HEK293 (cell line): ENCODE results near the gene CBX3.
A peak's percentile ranks its signal among the peaks of the same experiment; 100 is the strongest.

Experiments
- CTCF ChIA-PET: fragments of 350-600 bp; formaldehyde crosslinking; extraction: SDS; loops from one replicate; lab custom pipeline; 2021; ENCODE audit warnings: antibody characterized with exemption; lab: Yijun Ruan, JAX
- POLR2A ChIA-PET: fragments of 300-600 bp; formaldehyde crosslinking; extraction: SDS; loops from one replicate; lab custom pipeline; 2020; ENCODE audit warnings: antibody characterized with exemption, inconsistent platforms; lab: Yijun Ruan, JAX
- H3K27ac ChIP-seq: fragments of 200-500 bp; sonication (Bioruptor generic); 2 replicates; pipeline ENCODE4 v1.5.1; 2014; ENCODE audit warnings: low read depth, low read length, control low read depth, inconsistent platforms; ENCODE audit errors: extremely low read depth
- H3K36me3 ChIP-seq, 2 experiments: fragments of 200-500 bp in 1 of 2; sonication (Bioruptor generic) in 1 of 2; 1 replicate in 1 of 2; 2 replicates in 1 of 2; pipeline ENCODE4 v1.5.1; 2014 to 2017; ENCODE audit warnings: inconsistent platforms in 2 of 2, low read length in 2 of 2; ENCODE audit not compliant: control insufficient read depth in 2 of 2, insufficient read depth in 1 of 2
- H3K4me1 ChIP-seq: fragments of 200-500 bp; sonication (Bioruptor generic); 2 replicates; pipeline ENCODE4 v1.5.1; 2014; ENCODE audit warnings: mild to moderate bottlenecking, low read length, inconsistent platforms; ENCODE audit not compliant: control insufficient read depth, insufficient read depth
- H3K4me3 ChIP-seq: 2 replicates; pipeline ENCODE4 v1.5.1; 2011; ENCODE audit warnings: low read depth, mild to moderate bottlenecking, control low read depth, low read length, moderate library complexity
- H3K9me3 ChIP-seq: fragments of 200-500 bp; sonication (Bioruptor generic); 2 replicates; pipeline ENCODE4 v1.5.1; 2014; ENCODE audit warnings: low read depth, low read length, inconsistent platforms; ENCODE audit not compliant: control insufficient read depth, insufficient read depth
- KLF16 ChIP-seq: fragments of 450-650 bp; formaldehyde crosslinking; IDR thresholded peaks from 2 replicates; pipeline ENCODE4 v1.5.1; 2017; ENCODE audit warnings: missing biosample characterization, missing genetic modification characterization
- OVOL3 ChIP-seq: fragments of 450-650 bp; formaldehyde crosslinking; IDR thresholded peaks from 2 replicates; pipeline ENCODE4 v1.5.1; 2016; ENCODE audit warnings: missing biosample characterization, missing genetic modification characterization
- PRDM1 ChIP-seq: fragments of 450-650 bp; formaldehyde crosslinking; IDR thresholded peaks from 2 replicates; pipeline ENCODE4; 2016; ENCODE audit warnings: missing biosample characterization, missing genetic modification characterization
- ZNF10 ChIP-seq: fragments of 450-650 bp; formaldehyde crosslinking; IDR thresholded peaks from 2 replicates; pipeline ENCODE4 v1.5.1; 2017; ENCODE audit warnings: missing biosample characterization, missing genetic modification characterization
- ZNF19 ChIP-seq: fragments of 450-650 bp; formaldehyde crosslinking; IDR thresholded peaks from 2 replicates; pipeline ENCODE4; 2016; ENCODE audit warnings: missing biosample characterization, missing genetic modification characterization, low read depth
- ZNF791 ChIP-seq: fragments of 450-650 bp; formaldehyde crosslinking; IDR thresholded peaks from 2 replicates; pipeline ENCODE4 v1.5.1; 2016; ENCODE audit warnings: missing biosample characterization, missing genetic modification characterization
- TF ChIP-seq, protein P1 (sequence below): fragments of 450-650 bp; formaldehyde crosslinking; IDR thresholded peaks from 2 replicates; pipeline ENCODE4 v1.5.1; 2016; ENCODE audit warnings: missing biosample characterization, missing genetic modification characterization
- TF ChIP-seq, protein P2 (sequence below): fragments of 450-650 bp; formaldehyde crosslinking; IDR thresholded peaks from 2 replicates; pipeline ENCODE4 v1.5.1; 2016; ENCODE audit warnings: missing biosample characterization, missing genetic modification characterization, borderline replicate concordance
- TF ChIP-seq, protein P3 (sequence below): fragments of 450-650 bp; formaldehyde crosslinking; IDR thresholded peaks from 2 replicates; pipeline ENCODE4 v1.5.1; 2016; ENCODE audit warnings: missing biosample characterization, missing genetic modification characterization

The CBX3 gene

DNA sequence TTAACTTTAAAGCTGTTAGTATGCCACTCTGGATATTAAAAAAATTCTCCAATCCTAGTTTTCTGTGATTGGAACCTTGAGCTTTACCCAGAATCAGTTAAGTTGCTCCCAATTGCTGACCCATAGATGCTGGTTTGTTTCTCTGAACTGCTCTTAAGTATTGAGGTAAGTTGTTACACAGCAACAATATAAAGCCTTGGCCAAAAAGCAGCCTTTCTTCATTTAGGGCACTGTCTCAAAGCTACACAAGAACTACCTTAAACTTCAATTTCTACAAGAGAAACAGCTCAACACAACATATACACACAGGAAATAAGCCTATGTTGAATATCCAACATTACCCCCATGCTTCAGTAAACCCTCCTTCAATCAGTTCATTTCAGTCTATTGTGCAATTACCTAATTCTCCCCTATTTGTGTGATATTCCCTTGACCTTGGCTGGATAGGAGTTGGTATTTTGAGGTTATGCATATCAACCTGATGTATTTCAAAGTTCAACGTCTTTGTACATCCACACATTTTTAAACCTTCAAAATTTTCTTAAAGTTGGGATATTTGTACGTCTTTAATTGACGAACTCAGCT lies 12.5 kb upstream of the CBX3 start:
- ChIA-PET CTCF (interaction anchor here (0.6 to 1.7 kb wide), 5 partner anchors 9 to 254 kb away, joined by 3 to 13 read pairs (median 4); no protein-coding TSS in a partner anchor), POLR2A (interaction anchor here (0.7 to 3.7 kb wide), 4 partner anchors 10 to 97 kb away, joined by 4 to 56 read pairs (median 4); partner anchors contain the start of genes CBX3, HNRNPA2B1 and NFE2L3)
- Histone ChIP-seq H3K4me1 (peaks cover 7% of the 10 kb centered on the region), H3K9me3 (no peaks in the 10 kb centered on the region), H3K36me3 (peaks cover 52 to 63% of the 10 kb centered on the region in 2 experiments), H3K27ac (0 out of 2 replicates have a peak overlapping the region, but pooled peaks have one; percentile 0), H3K4me3 (no peak overlapping the region)
- TF ChIP-seq, protein P1, sequence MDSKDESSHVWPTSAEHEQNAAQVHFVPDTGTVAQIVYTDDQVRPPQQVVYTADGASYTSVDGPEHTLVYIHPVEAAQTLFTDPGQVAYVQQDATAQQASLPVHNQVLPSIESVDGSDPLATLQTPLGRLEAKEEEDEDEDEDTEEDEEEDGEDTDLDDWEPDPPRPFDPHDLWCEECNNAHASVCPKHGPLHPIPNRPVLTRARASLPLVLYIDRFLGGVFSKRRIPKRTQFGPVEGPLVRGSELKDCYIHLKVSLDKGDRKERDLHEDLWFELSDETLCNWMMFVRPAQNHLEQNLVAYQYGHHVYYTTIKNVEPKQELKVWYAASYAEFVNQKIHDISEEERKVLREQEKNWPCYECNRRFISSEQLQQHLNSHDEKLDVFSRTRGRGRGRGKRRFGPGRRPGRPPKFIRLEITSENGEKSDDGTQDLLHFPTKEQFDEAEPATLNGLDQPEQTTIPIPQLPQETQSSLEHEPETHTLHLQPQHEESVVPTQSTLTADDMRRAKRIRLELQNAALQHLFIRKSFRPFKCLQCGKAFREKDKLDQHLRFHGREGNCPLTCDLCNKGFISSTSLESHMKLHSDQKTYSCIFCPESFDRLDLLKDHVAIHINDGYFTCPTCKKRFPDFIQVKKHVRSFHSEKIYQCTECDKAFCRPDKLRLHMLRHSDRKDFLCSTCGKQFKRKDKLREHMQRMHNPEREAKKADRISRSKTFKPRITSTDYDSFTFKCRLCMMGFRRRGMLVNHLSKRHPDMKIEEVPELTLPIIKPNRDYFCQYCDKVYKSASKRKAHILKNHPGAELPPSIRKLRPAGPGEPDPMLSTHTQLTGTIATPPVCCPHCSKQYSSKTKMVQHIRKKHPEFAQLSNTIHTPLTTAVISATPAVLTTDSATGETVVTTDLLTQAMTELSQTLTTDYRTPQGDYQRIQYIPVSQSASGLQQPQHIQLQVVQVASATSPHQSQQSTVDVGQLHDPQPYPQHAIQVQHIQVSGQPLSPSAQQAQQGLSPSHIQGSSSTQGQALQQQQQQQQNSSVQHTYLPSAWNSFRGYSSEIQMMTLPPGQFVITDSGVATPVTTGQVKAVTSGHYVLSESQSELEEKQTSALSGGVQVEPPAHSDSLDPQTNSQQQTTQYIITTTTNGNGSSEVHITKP: peak; percentile 6; the same call in 1 of the 2 replicates
- no peak for TF ChIP-seq ZNF19 (tag by site-specific recombination)

DNA sequence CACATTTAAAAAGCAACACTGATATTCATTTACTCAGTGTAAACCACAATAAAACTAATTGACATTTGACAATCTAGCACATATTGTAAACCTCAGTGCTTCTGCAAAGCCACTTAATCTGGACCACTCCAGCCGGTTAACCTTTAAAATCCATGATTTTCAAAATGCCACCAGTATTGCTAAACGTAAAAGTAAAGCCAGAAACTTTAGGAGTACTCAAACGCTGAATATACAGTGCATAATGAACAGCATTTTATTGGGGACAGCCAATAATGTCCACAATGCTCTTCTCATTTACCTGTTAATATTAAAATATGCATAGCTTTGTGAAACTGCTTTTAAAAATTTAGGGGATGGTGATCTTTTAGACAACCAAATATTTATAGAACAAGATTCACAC lies 11.8 kb upstream of the CBX3 start:
- TF ChIP-seq, protein P2, sequence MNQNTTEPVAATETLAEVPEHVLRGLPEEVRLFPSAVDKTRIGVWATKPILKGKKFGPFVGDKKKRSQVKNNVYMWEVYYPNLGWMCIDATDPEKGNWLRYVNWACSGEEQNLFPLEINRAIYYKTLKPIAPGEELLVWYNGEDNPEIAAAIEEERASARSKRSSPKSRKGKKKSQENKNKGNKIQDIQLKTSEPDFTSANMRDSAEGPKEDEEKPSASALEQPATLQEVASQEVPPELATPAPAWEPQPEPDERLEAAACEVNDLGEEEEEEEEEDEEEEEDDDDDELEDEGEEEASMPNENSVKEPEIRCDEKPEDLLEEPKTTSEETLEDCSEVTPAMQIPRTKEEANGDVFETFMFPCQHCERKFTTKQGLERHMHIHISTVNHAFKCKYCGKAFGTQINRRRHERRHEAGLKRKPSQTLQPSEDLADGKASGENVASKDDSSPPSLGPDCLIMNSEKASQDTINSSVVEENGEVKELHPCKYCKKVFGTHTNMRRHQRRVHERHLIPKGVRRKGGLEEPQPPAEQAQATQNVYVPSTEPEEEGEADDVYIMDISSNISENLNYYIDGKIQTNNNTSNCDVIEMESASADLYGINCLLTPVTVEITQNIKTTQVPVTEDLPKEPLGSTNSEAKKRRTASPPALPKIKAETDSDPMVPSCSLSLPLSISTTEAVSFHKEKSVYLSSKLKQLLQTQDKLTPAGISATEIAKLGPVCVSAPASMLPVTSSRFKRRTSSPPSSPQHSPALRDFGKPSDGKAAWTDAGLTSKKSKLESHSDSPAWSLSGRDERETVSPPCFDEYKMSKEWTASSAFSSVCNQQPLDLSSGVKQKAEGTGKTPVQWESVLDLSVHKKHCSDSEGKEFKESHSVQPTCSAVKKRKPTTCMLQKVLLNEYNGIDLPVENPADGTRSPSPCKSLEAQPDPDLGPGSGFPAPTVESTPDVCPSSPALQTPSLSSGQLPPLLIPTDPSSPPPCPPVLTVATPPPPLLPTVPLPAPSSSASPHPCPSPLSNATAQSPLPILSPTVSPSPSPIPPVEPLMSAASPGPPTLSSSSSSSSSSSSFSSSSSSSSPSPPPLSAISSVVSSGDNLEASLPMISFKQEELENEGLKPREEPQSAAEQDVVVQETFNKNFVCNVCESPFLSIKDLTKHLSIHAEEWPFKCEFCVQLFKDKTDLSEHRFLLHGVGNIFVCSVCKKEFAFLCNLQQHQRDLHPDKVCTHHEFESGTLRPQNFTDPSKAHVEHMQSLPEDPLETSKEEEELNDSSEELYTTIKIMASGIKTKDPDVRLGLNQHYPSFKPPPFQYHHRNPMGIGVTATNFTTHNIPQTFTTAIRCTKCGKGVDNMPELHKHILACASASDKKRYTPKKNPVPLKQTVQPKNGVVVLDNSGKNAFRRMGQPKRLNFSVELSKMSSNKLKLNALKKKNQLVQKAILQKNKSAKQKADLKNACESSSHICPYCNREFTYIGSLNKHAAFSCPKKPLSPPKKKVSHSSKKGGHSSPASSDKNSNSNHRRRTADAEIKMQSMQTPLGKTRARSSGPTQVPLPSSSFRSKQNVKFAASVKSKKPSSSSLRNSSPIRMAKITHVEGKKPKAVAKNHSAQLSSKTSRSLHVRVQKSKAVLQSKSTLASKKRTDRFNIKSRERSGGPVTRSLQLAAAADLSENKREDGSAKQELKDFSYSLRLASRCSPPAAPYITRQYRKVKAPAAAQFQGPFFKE: no peak
- TF ChIP-seq ZNF791 (tag by site-specific recombination) (no peak), PRDM1 (no peak)
- no peaks in the 10 kb centered on the region for H3K9me3 ChIP-seq
- H3K36me3 ChIP-seq: peaks cover 58 to 70% of the 10 kb centered on the region in 2 experiments

DNA sequence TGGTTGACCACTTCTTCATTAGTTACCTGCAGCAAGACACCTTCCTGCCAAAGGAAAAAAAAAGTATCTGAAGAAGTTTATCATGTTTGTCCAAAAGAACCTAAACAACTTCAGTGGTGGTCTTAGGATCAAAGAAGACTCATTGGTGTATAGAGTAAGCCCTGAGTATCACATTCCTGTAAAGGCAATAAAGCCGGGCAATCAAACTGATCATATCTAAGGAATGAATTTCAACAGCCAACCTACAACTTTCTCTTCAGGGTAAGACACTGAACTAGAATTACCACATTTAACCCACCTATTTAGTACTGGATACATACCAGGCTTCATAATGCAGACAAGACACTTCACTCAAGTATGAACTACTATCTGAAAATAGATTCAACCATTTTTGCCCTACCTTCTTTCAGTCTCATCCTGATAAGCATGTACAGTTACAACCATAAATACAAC lies 11.1 kb upstream of the CBX3 start:
- TF ChIP-seq ZNF10 (tag by site-specific recombination) (no peak), ZNF791 (tag by site-specific recombination) (no peak), OVOL3 (tag by site-specific recombination) (no peak), KLF16 (tag by site-specific recombination) (no peak)
- TF ChIP-seq, protein P3, sequence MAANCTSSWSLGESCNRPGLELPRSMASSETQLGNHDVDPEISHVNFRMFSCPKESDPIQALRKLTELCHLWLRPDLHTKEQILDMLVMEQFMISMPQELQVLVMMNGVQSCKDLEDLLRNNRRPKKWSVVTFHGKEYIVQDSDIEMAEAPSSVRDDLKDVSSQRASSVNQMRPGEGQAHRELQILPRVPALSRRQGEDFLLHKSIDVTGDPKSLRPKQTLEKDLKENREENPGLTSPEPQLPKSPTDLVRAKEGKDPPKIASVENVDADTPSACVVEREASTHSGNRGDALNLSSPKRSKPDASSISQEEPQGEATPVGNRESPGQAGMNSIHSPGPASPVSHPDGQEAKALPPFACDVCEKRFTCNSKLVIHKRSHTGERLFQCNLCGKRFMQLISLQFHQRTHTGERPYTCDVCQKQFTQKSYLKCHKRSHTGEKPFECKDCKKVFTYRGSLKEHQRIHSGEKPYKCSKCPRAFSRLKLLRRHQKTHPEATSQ (tag by site-specific recombination): no peak
- no peaks in the 10 kb centered on the region for H3K9me3 ChIP-seq
- H3K27ac ChIP-seq: no peak overlapping the region
- peaks cover 64 to 73% of the 10 kb centered on the region in 2 experiments for H3K36me3 ChIP-seq
- ChIA-PET CTCF (interaction anchor here (1.2 to 2.8 kb wide), 3 partner anchors 86 to 180 kb away, joined by 3 to 21 read pairs (median 4); no protein-coding TSS in a partner anchor), POLR2A (interaction anchor here (1.0 to 3.7 kb wide), 2 partner anchors 9 to 38 kb away, joined by 3 to 56 read pairs; partner anchors contain the start of genes CBX3, HNRNPA2B1 and NFE2L3)
- H3K4me3 ChIP-seq: no peak overlapping the region
- H3K4me1 ChIP-seq: peaks cover 7% of the 10 kb centered on the region

More for the DNA sequence above, 11.8 kb upstream of the CBX3 start:
- Histone ChIP-seq H3K4me1 (peaks cover 7% of the 10 kb centered on the region), H3K27ac (no peak overlapping the region; the same call in 1 of the 2 replicates), H3K4me3 (no peak overlapping the region)
- ChIA-PET POLR2A (interaction anchor here (3.7 kb wide), 1 partner anchor 9 kb away, joined by 56 read pairs; the partner anchor contains the start of genes CBX3 and HNRNPA2B1), CTCF (interaction anchor here (0.6 to 1.7 kb wide), 3 partner anchors 8 to 255 kb away, joined by 3 to 10 read pairs (median 4); no protein-coding TSS in a partner anchor)
